Activated CD8-positive, alpha-beta T cell treated with anti-CD3 and anti-CD28 coated beads for 36 hours (primary cell): Measurements from ENCODE around the gene ANKRD13B. TPM values are rescaled to one million over a fixed set of nuclear protein-coding genes. Genes with fewer than 3 reads are reported as not detected.

Experiments used
- ATAC-seq: fragments of 200-7000 bp; cut with Tn5 transposase; one replicate; pipeline ENCODE4 v1.10.0; 2021; ENCODE audit warnings: mild to moderate bottlenecking, moderate library complexity
- CTCF ChIA-PET: fragments of 350-600 bp; sonication (Branson Sonifier 250); formaldehyde crosslinking; loops from one replicate; lab custom pipeline; 2021; ENCODE audit warnings: antibody characterized with exemption; lab: Charles Lee
- POLR2A ChIA-PET: fragments of 350-600 bp; sonication (Branson Sonifier 250); formaldehyde crosslinking; loops from one replicate; lab custom pipeline; 2021; ENCODE audit warnings: antibody characterized with exemption; lab: Charles Lee
- DNase-seq: peaks from one replicate; pipeline ENCODE4 v3.0.0-alpha.2; 2020
- H3K27ac Mint-ChIP-seq: one replicate; pipeline ENCODE4 v1.8.0; 2021; ENCODE audit warnings: mild to moderate bottlenecking, mixed read lengths
- H3K27me3 Mint-ChIP-seq: one replicate; pipeline ENCODE4 v1.8.0; 2021; ENCODE audit warnings: mixed read lengths
- H3K36me3 Mint-ChIP-seq: one replicate; pipeline ENCODE4 v1.8.0; 2021; ENCODE audit warnings: low read depth, mixed read lengths
- H3K4me1 Mint-ChIP-seq: one replicate; pipeline ENCODE4 v1.8.0; 2021; ENCODE audit warnings: low read depth, mixed read lengths
- H3K4me3 Mint-ChIP-seq: one replicate; pipeline ENCODE4 v1.8.0; 2021; ENCODE audit warnings: mild to moderate bottlenecking, moderate library complexity, mixed read lengths
- H3K9me3 Mint-ChIP-seq: one replicate; pipeline ENCODE4 v1.8.0; 2021; ENCODE audit warnings: mixed read lengths
- intact Hi-C: fragments of 100-400 bp; cut with micrococcal nuclease; formaldehyde crosslinking; loops from one replicate; pipeline ENCODE4 v1.10.0; 2022
- total RNA-seq, 2 experiments: library from RNA; stranded (reverse); gene quantifications; one replicate each; pipeline ENCODE4 v1.2.3, GENCODE V29; 2021
- TF ChIP-seq, protein P1 (sequence below): fragments of 200-600 bp; IDR thresholded peaks from one replicate; pipeline ENCODE4 v1.8.0; 2022; ENCODE audit warnings: antibody characterized with exemption, mild to moderate bottlenecking

The ANKRD13B gene
- total RNA-seq, 2 experiments from 2014 or later, result 22.8 to 22.9 TPM

DNA sequence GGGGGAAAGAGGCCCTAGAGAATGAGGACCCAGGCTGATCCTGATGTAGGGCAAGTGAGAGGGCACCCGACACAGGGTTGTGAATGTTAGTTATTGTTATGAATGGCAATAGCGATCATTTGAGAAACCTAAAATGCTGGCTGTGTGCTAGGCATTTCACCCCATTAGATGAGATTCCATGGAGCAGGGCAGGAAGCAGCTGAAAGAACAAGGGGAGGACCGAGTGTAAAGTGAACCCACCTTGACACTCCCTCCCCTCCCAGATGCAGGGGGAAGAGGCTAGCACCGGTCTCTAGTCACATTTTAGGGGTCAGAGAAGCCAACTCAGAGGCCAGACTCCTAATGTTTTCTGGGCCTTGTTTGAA lies 30.3 kb downstream of the ANKRD13B start:
- CTCF ChIA-PET, result interaction anchor here (0.7 to 1.3 kb wide), 5 partner anchors 16 to 156 kb away, joined by 3 to 4 read pairs (median 4); no protein-coding TSS in a partner anchor
- no peaks in the 10 kb centered on the region for H3K9me3 Mint-ChIP-seq
- H3K36me3 Mint-ChIP-seq, result peaks cover 4% of the 10 kb centered on the region
- TF ChIP-seq, protein P1, sequence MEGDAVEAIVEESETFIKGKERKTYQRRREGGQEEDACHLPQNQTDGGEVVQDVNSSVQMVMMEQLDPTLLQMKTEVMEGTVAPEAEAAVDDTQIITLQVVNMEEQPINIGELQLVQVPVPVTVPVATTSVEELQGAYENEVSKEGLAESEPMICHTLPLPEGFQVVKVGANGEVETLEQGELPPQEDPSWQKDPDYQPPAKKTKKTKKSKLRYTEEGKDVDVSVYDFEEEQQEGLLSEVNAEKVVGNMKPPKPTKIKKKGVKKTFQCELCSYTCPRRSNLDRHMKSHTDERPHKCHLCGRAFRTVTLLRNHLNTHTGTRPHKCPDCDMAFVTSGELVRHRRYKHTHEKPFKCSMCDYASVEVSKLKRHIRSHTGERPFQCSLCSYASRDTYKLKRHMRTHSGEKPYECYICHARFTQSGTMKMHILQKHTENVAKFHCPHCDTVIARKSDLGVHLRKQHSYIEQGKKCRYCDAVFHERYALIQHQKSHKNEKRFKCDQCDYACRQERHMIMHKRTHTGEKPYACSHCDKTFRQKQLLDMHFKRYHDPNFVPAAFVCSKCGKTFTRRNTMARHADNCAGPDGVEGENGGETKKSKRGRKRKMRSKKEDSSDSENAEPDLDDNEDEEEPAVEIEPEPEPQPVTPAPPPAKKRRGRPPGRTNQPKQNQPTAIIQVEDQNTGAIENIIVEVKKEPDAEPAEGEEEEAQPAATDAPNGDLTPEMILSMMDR, result no peak
- peak overlapping the region; percentile 77 for H3K4me3 Mint-ChIP-seq
- intact Hi-C loops, result no loop called here
- POLR2A ChIA-PET, result interaction anchor here (0.8 to 1.5 kb wide), 4 partner anchors 10 to 137 kb away, joined by 3 to 6 read pairs (median 4); no protein-coding TSS in a partner anchor
- ATAC-seq (peak; percentile 5), DNase-seq (no peak)
- H3K27ac Mint-ChIP-seq, result peak overlapping the region; percentile 71
- peaks cover 48% of the 10 kb centered on the region for H3K4me1 Mint-ChIP-seq
- H3K27me3 Mint-ChIP-seq, result no peaks in the 10 kb centered on the region

DNA sequence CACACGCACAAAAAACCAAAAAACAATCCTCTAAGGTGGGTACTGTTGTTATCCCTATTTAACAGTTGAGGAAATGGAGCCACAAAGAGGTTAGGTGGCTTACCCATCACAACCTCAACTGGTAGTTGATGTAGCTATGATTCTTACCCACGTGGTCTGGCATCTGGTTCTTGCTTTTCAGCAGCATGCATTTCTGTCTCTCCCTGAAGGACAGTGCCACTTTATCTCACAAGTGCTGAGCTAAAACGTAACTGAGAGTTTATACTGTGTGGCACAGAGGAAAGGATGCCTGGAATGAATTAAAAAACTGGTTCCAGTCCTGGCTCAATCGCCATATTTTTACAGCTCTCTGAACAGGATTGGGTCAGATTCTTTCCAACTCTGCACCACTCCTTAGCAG lies 31.7 kb downstream of the ANKRD13B start:
- Mint-ChIP-seq H3K36me3 (peaks cover 4% of the 10 kb centered on the region), H3K4me3 (no peak overlapping the region), H3K4me1 (peaks cover 58% of the 10 kb centered on the region), H3K27me3 (no peaks in the 10 kb centered on the region), H3K27ac (peak overlapping the region; percentile 71), H3K9me3 (no peaks in the 10 kb centered on the region)
- ChIA-PET POLR2A (interaction anchor here (0.8 to 2.1 kb wide), 2 partner anchors 8 to 15 kb away, joined by 3 to 8 read pairs; no protein-coding TSS in a partner anchor), CTCF (interaction anchor here (0.7 to 2.5 kb wide), 9 partner anchors 9 to 307 kb away, joined by 3 to 12 read pairs (median 8); partner anchors contain the start of gene ANKRD13B)
- TF ChIP-seq, protein P1, result no peak
- ATAC-seq (peak; percentile 25), DNase-seq (peak; percentile 67)
- intact Hi-C loops, result no loop called here

DNA sequence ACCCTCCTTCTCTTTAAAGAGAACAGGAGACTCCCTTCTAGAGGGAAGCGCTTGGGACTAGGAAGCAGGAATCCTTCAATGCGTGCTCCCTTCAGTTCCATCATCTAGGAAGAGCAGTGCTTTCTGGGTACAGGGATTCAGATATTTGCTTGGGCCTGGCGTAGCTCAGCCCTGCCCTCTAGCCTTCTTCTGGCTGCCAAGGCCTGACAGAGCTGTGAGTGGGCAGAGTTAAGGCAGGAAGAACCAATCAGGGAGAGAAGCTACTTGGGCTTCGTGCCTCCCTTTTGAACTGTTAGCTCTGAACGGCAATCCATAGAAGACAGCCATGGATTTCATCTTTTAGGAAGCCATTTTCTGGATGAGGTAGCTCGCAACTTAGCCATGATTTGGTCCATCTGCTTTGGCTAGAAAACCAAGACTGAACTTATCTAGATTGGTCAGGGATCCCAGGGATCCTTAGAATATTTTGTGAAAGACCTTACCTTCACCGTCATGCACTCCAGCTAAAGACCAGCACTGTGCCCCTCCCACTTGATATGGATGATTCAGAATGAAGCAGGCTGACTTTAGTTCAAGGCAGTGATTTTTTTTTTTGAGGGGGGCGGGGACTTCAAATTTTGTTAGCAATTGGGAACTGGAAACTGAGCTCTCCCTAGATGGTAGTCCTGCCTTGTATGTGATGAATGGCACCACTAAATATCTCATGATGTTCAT lies 32.3 kb downstream of the ANKRD13B start:
- H3K4me1 Mint-ChIP-seq, result peaks cover 64% of the 10 kb centered on the region
- peak overlapping the region; percentile 75 for H3K27ac Mint-ChIP-seq
- no peak overlapping the region for H3K4me3 Mint-ChIP-seq
- ATAC-seq, result no peak
- peaks cover 6% of the 10 kb centered on the region for H3K36me3 Mint-ChIP-seq
- TF ChIP-seq, protein P1, result no peak
- intact Hi-C loops, result no loop called here
- CTCF ChIA-PET, result interaction anchor here (0.6 to 2.5 kb wide), 12 partner anchors 10 to 405 kb away, joined by 3 to 12 read pairs (median 4); partner anchors contain the start of gene ANKRD13B
- DNase-seq, result no peak
- no peaks in the 10 kb centered on the region for H3K9me3 Mint-ChIP-seq
- H3K27me3 Mint-ChIP-seq, result no peaks in the 10 kb centered on the region
- POLR2A ChIA-PET, result interaction anchor here (0.8 to 2.1 kb wide), 2 partner anchors 9 to 14 kb away, joined by 3 to 8 read pairs; no protein-coding TSS in a partner anchor

DNA sequence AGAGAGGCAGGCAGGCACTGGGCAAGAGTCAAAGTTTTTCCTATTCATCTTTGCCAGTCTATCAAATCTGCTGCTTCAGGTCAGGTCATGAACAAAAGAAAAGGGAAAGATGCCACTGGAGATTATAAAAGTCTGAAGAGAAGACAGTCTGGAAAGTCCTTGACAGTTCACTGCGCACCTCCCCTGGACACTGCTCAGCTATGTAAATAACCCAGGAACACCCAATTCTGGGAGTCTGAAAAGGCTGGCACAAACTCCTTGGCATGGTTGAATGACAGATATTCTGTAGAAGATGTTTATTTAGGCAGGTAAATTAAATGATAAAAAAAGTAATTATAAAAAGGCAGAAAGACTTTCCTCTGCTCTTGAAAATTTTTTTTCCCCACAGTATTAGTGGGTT lies 35.0 kb downstream of the ANKRD13B start:
- peak overlapping the region; percentile 27 for H3K27ac Mint-ChIP-seq
- no peak for ATAC-seq

More for the DNA sequence above, 35.0 kb downstream of the ANKRD13B start:
- H3K9me3 Mint-ChIP-seq, result no peaks in the 10 kb centered on the region
- DNase-seq, result no peak
- no peaks in the 10 kb centered on the region for H3K27me3 Mint-ChIP-seq
- CTCF ChIA-PET, result interaction anchor here (1.4 to 1.9 kb wide), 4 partner anchors 10 to 180 kb away, joined by 3 to 18 read pairs (median 6); no protein-coding TSS in a partner anchor
- H3K36me3 Mint-ChIP-seq, result peaks cover 15% of the 10 kb centered on the region
- intact Hi-C loops, result no loop called here
- POLR2A ChIA-PET, result interaction anchor here (1.8 to 1.9 kb wide), 2 partner anchors 10 kb away, joined by 6 to 7 read pairs; no protein-coding TSS in a partner anchor
- H3K4me1 Mint-ChIP-seq, result peaks cover 60% of the 10 kb centered on the region
- TF ChIP-seq, protein P1, result no peak
- no peak overlapping the region for H3K4me3 Mint-ChIP-seq
